ENCODE measurements around the gene FER. TPM values are rescaled to one million over a fixed set of nuclear protein-coding genes. Genes with fewer than 3 reads are reported as not detected.
"Not testable (repeated sequence)": the region's sequence is repeated elsewhere in the genome, so short reads cannot be mapped to it uniquely, and the experiment has no call there.

The FER gene
- total and polyA plus RNA-seq, 10 donors: 0.96 to 38.8 (median 21.2) TPM

DNA sequence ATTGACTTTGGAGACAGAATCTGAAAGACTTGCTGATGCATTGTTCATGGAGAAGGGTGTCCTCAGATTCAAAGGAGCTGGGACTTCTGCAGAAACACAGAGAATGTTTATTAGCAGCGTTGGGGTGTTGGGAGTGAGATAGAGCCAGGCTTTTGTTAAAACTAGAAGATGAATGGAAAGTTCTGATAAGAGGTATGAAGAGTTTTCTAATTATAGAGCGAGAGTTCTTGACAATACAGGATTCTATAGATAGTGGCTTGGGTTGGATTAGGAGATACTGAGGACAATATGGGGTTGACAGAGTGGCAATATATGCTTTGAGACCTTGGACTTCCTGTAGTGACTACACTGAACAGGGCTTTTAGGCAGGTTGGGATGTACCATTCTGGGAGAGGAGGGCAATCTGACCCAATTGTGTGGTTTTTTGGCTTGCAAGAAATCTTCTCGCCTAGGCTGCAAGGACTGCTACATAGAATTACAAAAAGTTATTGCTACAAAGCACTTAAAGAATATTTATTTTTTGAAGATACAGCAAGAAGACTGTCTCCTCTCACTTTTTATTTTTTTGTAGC, 83.1 kb downstream of the FER start:
- Histone ChIP-seq H3K9me3 (no peaks in the 10 kb centered on the region), H3K27me3 (replicated peaks in 1 of 7) (no peaks in the 10 kb centered on the region), H3K36me3 (peaks cover 0 to 20% (median 0%) of the 10 kb centered on the region in 6 donors), H3K4me1 (no peaks in the 10 kb centered on the region), H3K4me3 (no peak overlapping the region), H3K27ac (no peak overlapping the region)
- TF ChIP-seq, protein P1, sequence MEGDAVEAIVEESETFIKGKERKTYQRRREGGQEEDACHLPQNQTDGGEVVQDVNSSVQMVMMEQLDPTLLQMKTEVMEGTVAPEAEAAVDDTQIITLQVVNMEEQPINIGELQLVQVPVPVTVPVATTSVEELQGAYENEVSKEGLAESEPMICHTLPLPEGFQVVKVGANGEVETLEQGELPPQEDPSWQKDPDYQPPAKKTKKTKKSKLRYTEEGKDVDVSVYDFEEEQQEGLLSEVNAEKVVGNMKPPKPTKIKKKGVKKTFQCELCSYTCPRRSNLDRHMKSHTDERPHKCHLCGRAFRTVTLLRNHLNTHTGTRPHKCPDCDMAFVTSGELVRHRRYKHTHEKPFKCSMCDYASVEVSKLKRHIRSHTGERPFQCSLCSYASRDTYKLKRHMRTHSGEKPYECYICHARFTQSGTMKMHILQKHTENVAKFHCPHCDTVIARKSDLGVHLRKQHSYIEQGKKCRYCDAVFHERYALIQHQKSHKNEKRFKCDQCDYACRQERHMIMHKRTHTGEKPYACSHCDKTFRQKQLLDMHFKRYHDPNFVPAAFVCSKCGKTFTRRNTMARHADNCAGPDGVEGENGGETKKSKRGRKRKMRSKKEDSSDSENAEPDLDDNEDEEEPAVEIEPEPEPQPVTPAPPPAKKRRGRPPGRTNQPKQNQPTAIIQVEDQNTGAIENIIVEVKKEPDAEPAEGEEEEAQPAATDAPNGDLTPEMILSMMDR (IDR thresholded peaks at IDR 0.05 in 8 of 11, conservative IDR thresholded peaks at IDR 0.05 in 3 of 11): no peak
- no peak for TF ChIP-seq POLR2A (IDR thresholded peaks at IDR 0.05)
- no peak for TF ChIP-seq POLR2AphosphoS5 (IDR thresholded peaks at IDR 0.05)
- 89 to 96% (median 94%) methylated on average over 3 of the region's 3 CpGs for WGBS, 5 donors
- no peak for DNase-seq
- intact Hi-C loops (cut with DNase I; ENCODE audit: low total_unique reads): no loop called here

DNA sequence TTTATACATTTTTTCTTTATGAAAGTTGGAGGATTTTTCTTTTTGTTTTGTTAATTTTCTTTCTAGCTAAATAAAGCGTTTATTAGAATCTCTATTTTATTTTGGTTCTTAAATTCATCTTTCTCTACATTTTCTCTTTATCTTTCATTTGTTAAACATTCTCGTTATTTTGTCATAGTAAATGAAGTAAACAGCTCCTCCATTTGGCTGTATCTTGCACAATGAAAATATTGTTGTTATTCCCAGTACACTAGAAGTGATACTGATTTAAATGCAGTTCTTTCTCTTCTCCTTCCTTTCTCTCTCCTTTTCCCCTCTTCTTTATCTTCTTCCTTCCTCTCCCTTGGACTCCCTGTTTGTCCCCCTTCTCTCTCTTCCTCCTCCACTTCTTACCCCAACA, 88.8 kb downstream of the FER start:
- peaks cover 0 to 21% (median 0%) of the 10 kb centered on the region in 6 donors for H3K36me3 ChIP-seq
- WGBS, 5 donors: 90 to 98% (median 94%) methylated on average over 2 of the region's 2 CpGs
- no peaks in the 10 kb centered on the region for H3K27me3 ChIP-seq (replicated peaks in 1 of 7)
- TF ChIP-seq, protein P1 (IDR thresholded peaks at IDR 0.05 in 8 of 11, conservative IDR thresholded peaks at IDR 0.05 in 3 of 11): no peak
- TF ChIP-seq POLR2A (IDR thresholded peaks at IDR 0.05) (no peak), POLR2AphosphoS5 (IDR thresholded peaks at IDR 0.05) (no peak)
- intact Hi-C loops (cut with DNase I; ENCODE audit: low total_unique reads): no loop called here
- H3K27ac ChIP-seq: no peak overlapping the region
- DNase-seq: no peak
- H3K4me1 ChIP-seq: no peaks in the 10 kb centered on the region
- H3K4me3 ChIP-seq: no peak overlapping the region
- no peaks in the 10 kb centered on the region for H3K9me3 ChIP-seq

DNA sequence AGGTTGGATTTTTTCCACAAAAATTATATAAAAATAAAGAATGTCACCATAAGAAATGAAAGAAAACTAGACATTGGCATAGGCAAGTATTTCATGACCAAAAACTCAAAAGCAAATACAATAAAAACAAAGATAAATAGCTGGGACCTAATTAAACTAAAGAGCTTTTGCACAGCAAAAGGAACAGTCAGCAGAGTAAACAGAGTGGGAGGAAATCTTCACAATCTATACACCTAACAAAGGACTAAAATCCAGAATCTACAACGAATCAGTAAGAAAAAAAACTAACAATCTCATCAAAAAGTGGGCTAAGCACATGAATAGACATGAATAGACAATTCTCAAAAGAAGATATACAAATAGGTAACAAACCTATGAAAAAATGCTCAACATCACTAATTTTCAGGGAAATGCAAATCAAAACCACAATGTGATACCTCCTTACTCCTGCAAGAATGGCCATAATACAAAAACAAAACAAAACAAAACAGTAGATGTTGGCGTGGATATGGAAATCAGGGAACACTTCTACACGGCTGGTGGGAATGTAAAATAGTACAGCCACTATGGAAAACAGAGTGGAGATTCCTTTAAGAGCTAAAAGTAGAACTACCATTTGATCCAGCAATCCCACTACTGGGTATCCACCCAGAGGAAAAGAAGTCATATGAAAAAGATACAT, 94.7 kb downstream of the FER start:
- H3K4me3 ChIP-seq; H3K9me3 ChIP-seq; H3K4me1 ChIP-seq; intact Hi-C loops (cut with DNase I; ENCODE audit: low total_unique reads); DNase-seq; H3K27ac ChIP-seq; H3K27me3 ChIP-seq (replicated peaks in 1 of 7): not testable (repeated sequence)
- 90 to 92% (median 91%) methylated on average over 3 of the region's 3 CpGs for WGBS, 5 donors
- peaks cover 0 to 20% (median 1%) of the 10 kb centered on the region in 6 donors for H3K36me3 ChIP-seq

DNA sequence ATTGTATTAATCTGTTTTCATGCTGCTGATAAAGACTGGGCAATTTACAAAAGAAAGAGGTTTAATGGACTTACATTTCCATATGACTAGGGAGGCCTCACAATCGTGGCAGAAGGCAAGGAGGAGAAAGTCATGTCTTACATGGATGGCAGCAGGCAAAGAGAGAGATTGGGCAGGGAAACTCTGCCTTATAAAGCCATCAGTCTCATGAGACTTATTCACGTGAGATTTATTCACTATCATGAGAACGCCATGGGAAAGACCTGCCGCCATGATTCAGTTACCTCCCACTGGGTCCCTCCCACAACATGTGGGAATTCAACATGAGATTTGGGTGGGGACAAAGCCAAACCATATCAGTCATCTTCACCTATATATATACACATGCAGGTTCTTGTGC, 103.4 kb downstream of the FER start:
- H3K27me3 ChIP-seq (replicated peaks in 1 of 7); H3K4me3 ChIP-seq; DNase-seq; H3K9me3 ChIP-seq; H3K27ac ChIP-seq; intact Hi-C loops (cut with DNase I; ENCODE audit: low total_unique reads); H3K36me3 ChIP-seq; H3K4me1 ChIP-seq: not testable (repeated sequence)
- WGBS, 5 donors: 86 to 95% (median 93%) methylated on average over 4 of the region's 4 CpGs

DNA sequence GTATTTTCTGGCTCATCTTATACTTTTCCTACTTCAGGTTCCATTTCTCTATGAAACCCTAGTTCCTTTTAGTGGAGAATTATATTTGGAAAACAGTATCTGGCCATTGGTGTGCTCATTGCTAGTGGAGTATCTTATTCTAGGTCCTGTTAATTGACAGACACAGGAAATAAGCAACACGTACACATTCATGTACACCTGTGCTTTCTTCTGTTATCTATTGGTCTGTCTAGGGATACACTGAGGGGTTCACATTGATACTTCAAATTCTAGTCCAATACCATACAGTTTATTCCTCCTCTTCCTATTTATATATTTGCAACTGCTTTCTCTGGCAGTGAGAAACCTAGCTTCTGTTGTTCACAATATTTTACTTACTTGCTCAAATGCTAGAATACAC, 110.2 kb downstream of the FER start:
- intact Hi-C loops (cut with DNase I; ENCODE audit: low total_unique reads): no loop called here
- Histone ChIP-seq H3K27me3 (replicated peaks in 1 of 7) (no peaks in the 10 kb centered on the region), H3K4me3 (no peak overlapping the region), H3K4me1 (peaks cover 0 to 16% (median 10%) of the 10 kb centered on the region in 6 donors), H3K27ac (no peak overlapping the region), H3K36me3 (peaks cover 0 to under 1% (median 0%) of the 10 kb centered on the region in 6 donors), H3K9me3 (no peaks in the 10 kb centered on the region)
- DNase-seq: no peak
- 49 to 71% (median 61%) methylated on average over 1 of the region's 1 CpG for WGBS, 5 donors
- TF ChIP-seq, protein P1 (IDR thresholded peaks at IDR 0.05 in 8 of 11, conservative IDR thresholded peaks at IDR 0.05 in 3 of 11): no peak
- TF ChIP-seq POLR2AphosphoS5 (IDR thresholded peaks at IDR 0.05) (no peak), POLR2A (IDR thresholded peaks at IDR 0.05) (no peak)
